Stimulated activated effector memory CD8-positive, alpha-beta T cell treated with anti-CD3 and anti-CD28 coated beads, Interleukin-12 subunit alpha, Interleukin-12 subunit beta, amount 100 ng/mL, for 72 hours (primary cell): Measurements from ENCODE around the gene CIDEA.
A peak's percentile ranks its signal among the peaks of the same experiment; 100 is the strongest.

Source experiments
- ATAC-seq: fragments of 150-1000 bp; cut with Tn5 transposase; 2 replicates; pipeline ENCODE4 v1.10.0; 2021
- DNase-seq, 2 donors: peaks; one replicate each; pipeline ENCODE4 v3.0.0; 2021 to 2022; ENCODE audit warnings: low spot score in 2 of 2
- H3K27ac Mint-ChIP-seq: one replicate; pipeline ENCODE4 v1.8.0; 2022; ENCODE audit warnings: mild to moderate bottlenecking, mixed read lengths
- H3K36me3 Mint-ChIP-seq: one replicate; pipeline ENCODE4 v1.8.0; 2022; ENCODE audit warnings: mild to moderate bottlenecking, mixed read lengths
- H3K4me1 Mint-ChIP-seq: one replicate; pipeline ENCODE4 v1.8.0; 2022; ENCODE audit warnings: mixed read lengths
- H3K4me3 Mint-ChIP-seq: one replicate; pipeline ENCODE4 v1.8.0; 2022; ENCODE audit warnings: mild to moderate bottlenecking, mixed read lengths
- H3K9me3 Mint-ChIP-seq: one replicate; pipeline ENCODE4 v1.8.0; 2022; ENCODE audit warnings: mixed read lengths

CIDEA gene

DNA sequence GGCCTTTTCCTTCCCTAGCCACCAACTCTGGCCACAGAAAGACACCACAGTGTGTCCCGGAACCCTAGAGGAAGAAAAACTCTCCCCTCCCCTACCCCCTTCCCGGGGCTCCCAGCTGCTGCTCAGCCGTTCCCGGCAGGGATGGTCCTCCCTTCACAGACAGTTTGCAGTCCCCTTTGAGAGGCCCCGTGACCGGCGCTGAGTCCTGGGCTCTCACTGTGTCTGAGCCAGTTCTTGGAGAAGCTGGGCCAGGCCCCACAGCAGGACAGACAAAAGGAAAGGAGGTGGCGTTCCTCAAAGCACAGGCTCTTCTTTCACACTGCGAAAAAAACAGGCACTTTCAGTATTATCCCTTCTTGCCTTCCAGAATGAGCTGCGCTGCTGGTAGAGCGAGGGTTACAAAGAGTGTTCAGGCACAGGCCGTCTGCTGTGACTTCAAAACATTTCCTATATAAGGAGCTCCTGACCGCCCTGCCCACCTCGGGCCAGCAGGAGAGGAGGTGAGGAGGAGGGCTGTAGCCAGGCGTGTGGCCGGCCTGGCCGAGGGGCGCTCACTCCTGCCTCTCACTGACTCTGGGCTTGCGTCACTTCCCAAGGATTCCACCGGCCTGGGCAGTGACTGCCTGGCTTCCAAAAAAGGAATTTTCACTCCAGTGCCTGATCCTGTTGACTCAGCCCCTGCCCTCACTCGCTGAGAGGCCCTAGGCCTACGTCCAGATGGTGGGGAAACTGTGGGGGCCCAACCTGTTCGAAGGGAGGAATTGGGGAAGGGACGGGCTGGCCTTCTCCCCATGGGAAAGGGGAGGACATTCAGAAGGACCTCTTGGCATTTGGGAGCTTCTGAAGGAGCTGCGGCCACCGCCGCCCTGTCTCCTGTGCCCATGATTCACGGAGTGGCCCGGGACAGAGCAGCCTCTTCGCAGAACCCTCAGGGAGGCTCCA lies 24.9 kb downstream of the CIDEA start:
- no peaks in the 10 kb centered on the region for H3K4me1 Mint-ChIP-seq
- no peak overlapping the region for H3K27ac Mint-ChIP-seq
- DNase-seq: no peak
- H3K36me3 Mint-ChIP-seq: no peaks in the 10 kb centered on the region
- H3K4me3 Mint-ChIP-seq: no peak overlapping the region
- no peak for ATAC-seq
- no peaks in the 10 kb centered on the region for H3K9me3 Mint-ChIP-seq

DNA sequence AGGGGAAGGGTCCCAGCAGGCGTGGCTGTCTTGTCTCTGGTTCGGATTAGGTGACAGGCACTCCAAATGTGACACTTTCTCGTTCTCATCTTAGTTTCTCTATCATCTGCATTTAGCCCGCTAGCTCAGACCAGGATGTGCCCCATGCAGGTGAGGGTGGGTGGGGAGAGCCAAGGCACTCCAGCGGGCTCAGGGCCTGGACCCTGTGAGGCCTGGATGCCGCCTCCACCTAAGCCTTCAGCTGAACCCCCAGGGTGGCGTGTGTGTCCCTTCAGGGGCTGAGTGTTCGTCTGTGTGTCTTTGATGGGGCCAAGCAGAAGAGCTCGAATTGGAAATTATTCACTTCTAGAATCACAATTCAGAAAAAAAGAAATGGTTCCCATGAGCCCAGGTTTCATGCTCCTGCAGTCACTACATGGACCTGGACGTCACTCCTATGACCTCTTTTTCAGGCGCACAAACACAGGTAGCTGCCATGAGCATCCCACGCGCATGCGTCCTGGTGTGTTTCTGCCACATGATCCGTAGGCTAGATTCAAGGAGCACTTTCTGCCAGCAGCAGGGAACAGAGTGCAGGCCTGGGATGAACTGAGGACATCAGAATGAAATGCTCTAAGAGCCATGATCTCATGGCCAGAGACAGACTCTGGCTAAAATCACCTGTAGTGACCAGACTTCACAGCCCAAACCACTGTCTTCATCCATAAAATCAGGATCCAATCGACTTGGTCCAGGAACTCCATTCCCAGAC lies 25.8 kb downstream of the CIDEA start:
- Mint-ChIP-seq H3K36me3 (no peaks in the 10 kb centered on the region), H3K27ac (no peak overlapping the region), H3K9me3 (no peaks in the 10 kb centered on the region), H3K4me1 (no peaks in the 10 kb centered on the region), H3K4me3 (no peak overlapping the region)
- ATAC-seq (no peak), DNase-seq (no peak)

DNA sequence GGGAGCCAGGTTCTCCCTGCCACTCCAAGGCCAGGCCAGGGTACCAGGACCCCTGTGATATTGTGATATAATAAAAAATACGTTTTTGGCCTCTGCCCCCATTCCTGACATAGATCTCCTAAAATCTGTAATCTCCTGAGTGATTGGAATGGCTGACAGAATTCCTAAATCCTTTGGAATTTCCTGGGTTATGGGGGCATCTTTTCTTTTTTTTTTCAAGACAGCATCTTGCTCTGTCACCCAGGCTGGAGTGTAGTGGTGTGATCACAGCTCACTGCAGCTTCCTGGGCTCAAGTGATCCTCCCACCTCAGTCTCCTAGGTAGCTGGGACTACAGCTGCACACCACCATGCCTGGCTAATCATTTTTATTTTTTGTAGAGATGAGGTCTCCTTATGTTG lies 27.7 kb downstream of the CIDEA start:
- H3K4me3 Mint-ChIP-seq: no peak overlapping the region
- no peaks in the 10 kb centered on the region for H3K9me3 Mint-ChIP-seq
- H3K4me1 Mint-ChIP-seq: no peaks in the 10 kb centered on the region
- no peaks in the 10 kb centered on the region for H3K36me3 Mint-ChIP-seq
- ATAC-seq (no peak), DNase-seq (no peak)
- no peak overlapping the region for H3K27ac Mint-ChIP-seq

DNA sequence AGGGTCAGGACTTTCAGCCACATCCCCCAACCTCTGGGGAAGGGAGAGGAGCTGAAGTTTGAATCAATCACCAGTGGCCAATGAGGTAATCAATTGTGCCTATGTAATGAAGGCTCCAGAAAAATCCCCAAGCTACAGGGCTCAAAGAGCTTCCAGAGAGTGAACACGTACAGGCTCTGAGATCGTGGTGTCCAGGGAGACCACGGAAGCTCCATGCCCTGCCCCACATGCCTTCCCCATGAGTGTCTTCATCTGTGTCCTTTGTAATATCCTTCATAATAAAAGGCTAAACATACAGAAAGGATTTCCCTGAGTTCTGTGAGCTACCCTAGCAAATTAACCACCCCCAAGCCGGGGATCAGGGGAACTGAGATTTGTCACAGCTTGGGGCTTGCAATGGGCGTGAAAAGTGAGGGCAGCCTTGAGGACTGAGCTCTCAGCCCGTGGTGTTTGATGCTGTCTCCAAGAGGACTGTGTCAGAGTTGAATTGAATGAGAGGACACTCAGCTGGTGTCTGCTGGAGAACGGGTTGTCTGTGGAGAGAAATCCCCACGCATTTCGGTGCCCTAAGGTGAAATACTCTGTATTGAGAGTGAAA lies 28.4 kb downstream of the CIDEA start:
- Mint-ChIP-seq H3K9me3 (no peaks in the 10 kb centered on the region), H3K4me3 (no peak overlapping the region), H3K27ac (no peak overlapping the region), H3K36me3 (no peaks in the 10 kb centered on the region), H3K4me1 (no peaks in the 10 kb centered on the region)
- no peak for ATAC-seq
- no peak for DNase-seq

DNA sequence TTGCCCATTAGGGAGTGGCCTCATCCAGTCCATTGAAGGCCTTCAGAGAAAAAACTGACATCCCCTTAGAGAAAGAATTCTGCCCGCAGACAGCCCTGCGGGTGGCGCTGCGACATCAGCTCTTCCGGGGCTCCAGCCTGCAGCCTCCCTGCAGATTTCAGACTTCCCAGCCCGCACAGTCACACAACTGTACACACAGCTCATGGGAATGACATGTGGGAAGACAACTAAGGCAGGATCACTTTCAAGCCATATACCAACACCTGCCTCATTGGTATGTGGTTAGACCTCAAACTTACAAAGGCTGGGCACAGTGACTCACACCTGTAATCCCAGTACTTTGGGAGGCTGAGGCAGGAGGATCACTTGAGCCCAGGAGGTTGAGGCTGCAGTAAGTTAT lies 29.1 kb downstream of the CIDEA start:
- H3K27ac Mint-ChIP-seq: no peak overlapping the region
- H3K9me3 Mint-ChIP-seq: no peaks in the 10 kb centered on the region
- H3K4me1 Mint-ChIP-seq: no peaks in the 10 kb centered on the region
- DNase-seq: no peak
- no peak for ATAC-seq
- no peak overlapping the region for H3K4me3 Mint-ChIP-seq
- no peaks in the 10 kb centered on the region for H3K36me3 Mint-ChIP-seq

DNA sequence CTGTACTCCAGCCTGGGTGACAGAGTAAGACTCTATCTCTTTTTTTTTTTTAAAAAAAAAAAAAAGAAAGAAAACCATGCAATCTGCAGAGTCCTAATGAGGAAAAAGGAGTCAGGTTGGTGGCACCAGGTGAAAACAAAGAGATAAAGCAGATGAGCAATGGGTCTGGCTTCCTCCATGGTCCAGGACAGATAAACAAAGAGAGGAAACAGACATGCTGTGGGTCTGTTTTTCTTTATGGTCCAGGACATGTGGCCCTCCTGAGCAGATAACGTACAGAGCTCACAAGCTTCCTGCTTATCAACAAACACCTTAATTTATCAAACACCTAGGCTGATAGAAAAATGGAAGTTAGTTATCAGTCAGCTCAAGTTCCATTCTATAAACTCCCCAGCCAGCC lies 29.5 kb downstream of the CIDEA start:
- Mint-ChIP-seq H3K9me3 (no peaks in the 10 kb centered on the region), H3K27ac (no peak overlapping the region), H3K36me3 (no peaks in the 10 kb centered on the region), H3K4me1 (no peaks in the 10 kb centered on the region), H3K4me3 (no peak overlapping the region)
- no peak for DNase-seq
- no peak for ATAC-seq

DNA sequence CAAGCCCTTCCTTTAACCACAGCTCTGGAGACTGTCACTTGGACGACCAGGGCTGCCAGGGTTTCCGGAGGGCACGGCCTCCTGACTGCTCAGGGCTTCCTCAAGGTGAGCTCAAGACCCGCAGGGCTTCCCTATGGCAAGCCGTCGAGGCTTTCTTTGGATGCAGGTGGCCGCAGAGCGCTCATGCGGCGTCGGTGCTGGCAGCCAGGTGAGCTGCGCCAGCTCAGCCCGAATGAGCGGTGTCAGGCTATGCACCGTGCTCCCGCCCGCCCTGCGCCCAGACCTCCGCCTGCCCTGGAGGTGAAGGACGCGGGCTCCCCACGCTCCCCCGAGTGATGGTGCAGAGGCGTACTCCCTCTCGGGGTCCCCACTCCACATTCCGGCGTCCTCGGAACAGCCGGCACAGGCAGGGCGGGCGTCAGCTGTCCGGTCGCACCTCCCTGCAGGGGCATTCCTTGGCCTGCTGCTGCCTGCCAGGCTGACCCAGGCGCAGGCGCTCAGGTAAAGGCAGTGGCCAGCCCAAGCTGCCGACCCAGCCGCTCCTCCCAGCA lies 33.0 kb downstream of the CIDEA start:
- H3K27ac Mint-ChIP-seq: no peak overlapping the region
- H3K36me3 Mint-ChIP-seq: no peaks in the 10 kb centered on the region
- no peak overlapping the region for H3K4me3 Mint-ChIP-seq
- ATAC-seq: no peak
- H3K9me3 Mint-ChIP-seq: no peaks in the 10 kb centered on the region
- no peaks in the 10 kb centered on the region for H3K4me1 Mint-ChIP-seq
- no peak for DNase-seq

DNA sequence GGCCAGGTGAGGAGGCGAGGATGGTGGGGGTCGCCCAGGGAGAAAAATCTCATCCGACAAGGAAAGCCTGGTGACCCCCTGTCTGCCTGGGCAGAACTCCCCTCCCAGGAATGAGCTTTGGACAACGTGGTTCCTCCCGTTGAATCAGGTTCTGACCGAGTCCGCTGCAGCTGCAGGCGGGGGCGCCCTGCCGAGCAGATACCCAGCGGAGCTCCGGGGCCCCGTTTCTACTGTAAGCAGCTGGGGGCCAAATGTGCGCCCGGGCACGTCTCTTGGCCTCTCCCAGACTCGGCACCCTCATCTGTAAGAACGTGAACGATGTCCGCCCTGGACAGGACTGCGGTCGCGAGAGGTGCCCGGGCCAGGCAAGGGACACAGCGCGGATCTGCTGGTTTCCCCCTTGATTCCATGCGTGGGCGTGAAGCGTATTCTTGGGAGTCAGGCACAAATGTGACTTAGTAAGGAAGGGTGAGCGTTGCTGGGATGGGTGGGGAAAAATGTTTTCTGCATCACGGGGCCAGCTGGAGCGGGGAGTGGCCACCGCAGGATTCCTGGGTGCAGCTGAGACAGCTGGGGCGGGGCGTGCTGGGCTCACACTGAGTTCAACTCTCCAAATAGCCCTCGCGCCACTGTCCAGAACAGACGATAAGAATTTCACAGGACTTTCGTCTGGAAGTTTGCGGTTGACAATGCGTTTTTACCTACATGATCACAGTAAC lies 33.7 kb downstream of the CIDEA start:
- Mint-ChIP-seq H3K4me1 (no peaks in the 10 kb centered on the region), H3K4me3 (no peak overlapping the region), H3K27ac (no peak overlapping the region), H3K36me3 (no peaks in the 10 kb centered on the region), H3K9me3 (no peaks in the 10 kb centered on the region)
- DNase-seq (no peak), ATAC-seq (peak; percentile 7)

DNA sequence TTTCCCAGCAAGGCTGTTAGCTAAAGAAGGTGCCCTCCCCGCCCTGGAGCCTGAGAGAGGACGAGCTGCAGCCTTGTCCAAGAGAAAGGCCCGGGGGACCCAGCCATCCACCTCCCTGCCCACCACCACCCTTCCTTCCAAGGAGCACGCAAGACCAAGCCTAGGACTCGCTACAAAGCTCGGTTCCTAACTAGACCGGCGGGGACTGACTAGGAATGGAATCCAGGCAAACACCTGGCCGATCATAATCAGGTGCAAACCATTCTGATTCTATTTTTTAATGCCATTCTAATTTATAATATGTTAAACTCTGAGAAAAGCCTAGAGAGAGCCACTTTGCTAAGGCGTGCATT lies 34.2 kb downstream of the CIDEA start:
- H3K9me3 Mint-ChIP-seq: no peaks in the 10 kb centered on the region
- DNase-seq: no peak

DNA sequence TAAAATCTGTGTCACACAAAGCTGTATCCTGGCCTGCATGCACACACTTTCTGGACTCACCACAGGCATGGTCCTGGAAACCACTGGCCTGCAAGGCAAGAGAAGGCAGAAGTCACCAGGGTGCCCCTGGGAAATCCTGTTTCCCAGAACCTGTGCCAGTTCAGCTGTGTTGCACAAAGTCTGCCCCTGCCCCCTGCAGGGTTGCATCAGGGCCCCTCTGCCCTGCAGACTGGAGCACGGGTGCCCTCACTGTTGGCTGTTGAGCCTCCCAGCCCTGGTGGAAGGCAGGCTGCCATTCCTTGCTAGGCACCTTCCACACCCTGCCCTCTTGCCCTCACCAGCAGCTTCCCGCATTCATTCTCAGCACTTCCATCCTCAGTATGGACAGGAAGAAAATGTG lies 35.9 kb downstream of the CIDEA start:
- no peak for DNase-seq
- Mint-ChIP-seq H3K9me3 (no peaks in the 10 kb centered on the region), H3K27ac (no peak overlapping the region)

More for the DNA sequence above, 34.2 kb downstream of the CIDEA start:
- Mint-ChIP-seq H3K4me1 (no peaks in the 10 kb centered on the region), H3K4me3 (no peak overlapping the region), H3K36me3 (no peaks in the 10 kb centered on the region), H3K27ac (no peak overlapping the region)
- ATAC-seq: no peak

DNA sequence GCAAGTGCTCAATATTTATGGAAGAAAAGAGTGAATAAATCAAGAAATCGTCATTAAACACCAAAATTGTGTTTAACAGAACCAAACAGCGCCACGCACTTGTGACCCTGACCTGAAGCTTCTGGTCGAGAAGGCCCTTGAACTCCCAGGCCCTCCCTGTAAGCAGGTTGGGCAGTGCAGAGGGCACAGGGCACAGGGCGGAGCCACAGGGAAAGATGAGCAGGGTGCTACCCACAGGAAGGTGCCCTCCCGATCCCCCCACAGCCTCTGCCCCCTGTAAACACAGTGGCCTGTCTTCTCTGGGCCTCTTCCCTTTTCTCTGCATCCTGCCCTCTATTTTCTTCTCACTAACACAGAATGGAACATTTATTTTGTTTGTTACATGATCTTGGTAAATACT lies 37.0 kb downstream of the CIDEA start:
- no peak overlapping the region for H3K27ac Mint-ChIP-seq
- DNase-seq: no peak
- no peak overlapping the region for H3K4me3 Mint-ChIP-seq
- no peaks in the 10 kb centered on the region for H3K9me3 Mint-ChIP-seq
- H3K4me1 Mint-ChIP-seq: no peaks in the 10 kb centered on the region
- no peak for ATAC-seq
- no peaks in the 10 kb centered on the region for H3K36me3 Mint-ChIP-seq

More for the DNA sequence above, 35.9 kb downstream of the CIDEA start:
- no peaks in the 10 kb centered on the region for H3K4me1 Mint-ChIP-seq
- no peaks in the 10 kb centered on the region for H3K36me3 Mint-ChIP-seq
- no peak overlapping the region for H3K4me3 Mint-ChIP-seq
- ATAC-seq: no peak

DNA sequence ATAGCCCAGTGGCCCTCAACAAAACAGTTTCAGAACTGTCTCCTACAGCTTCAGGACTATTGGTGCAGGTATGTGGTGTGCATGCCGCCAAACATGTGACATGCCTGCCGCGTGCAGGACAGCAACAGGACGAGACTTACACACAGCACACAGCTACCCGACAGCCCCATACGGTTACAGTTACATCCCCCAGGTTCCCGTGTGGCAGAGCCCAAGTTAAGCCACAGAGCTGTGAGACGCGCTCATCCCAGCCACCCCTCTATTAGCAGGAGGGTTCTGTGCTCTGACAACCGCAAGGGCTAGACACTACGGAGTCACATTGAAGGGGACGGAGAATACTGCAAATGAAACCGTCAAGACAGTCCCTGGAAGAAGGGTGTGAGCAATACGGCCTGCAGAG lies 37.5 kb downstream of the CIDEA start:
- no peaks in the 10 kb centered on the region for H3K36me3 Mint-ChIP-seq
- H3K27ac Mint-ChIP-seq: no peak overlapping the region
- H3K4me1 Mint-ChIP-seq: no peaks in the 10 kb centered on the region
- no peak overlapping the region for H3K4me3 Mint-ChIP-seq
- ATAC-seq (no peak), DNase-seq (no peak)
- H3K9me3 Mint-ChIP-seq: no peaks in the 10 kb centered on the region

DNA sequence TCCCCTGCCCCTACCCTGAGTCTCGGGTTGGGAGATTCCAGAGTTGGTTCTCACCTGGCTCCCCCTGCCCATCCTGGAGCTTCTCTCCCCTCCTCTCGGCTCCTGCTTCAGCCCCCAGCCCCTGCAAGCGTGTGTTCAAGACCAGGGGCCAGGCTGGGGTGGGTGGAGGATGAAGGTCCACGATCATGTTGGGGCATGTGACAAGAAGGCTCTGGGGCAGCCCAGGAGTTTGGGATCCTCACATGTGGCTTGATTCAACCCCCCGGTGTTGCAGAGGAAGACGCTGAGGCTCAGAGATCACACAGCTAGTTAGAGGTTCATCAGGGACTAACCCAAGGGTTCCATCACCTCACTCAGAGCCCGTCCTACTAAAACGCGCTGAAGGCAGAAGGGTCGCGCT lies 39.7 kb downstream of the CIDEA start:
- Mint-ChIP-seq H3K9me3 (no peaks in the 10 kb centered on the region), H3K36me3 (no peaks in the 10 kb centered on the region)

DNA sequence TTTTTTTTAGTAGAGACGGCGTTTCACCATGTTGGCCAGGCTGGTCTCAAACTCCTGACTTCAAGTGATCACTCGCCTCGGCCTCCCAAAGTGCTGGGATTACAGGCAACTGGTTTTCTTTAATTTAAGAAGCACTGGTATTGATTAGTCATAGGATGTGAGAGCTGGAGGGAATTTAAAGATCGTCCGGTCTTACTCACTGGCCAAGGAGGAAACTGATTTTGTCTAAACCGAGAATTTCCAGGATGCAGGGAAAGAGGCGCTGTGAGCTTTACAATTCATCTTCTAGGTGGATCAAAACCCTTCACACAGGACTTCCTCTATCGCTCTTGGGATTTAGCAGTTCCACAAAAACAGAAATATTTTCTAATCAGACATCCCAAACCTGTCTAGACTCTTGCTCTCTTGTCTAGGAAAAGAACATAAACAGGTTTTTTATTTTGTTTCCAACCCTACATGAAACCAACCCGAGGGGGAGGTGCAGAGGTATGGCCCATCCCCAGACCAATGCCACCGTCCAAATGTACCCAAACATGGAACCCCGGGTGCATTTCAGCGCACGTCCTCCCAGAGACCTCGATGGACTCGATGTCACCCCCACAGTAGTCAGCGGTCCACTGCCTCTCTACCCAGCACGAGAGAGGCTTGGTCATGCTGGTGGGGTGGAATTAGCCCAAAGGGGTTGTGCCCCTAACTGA lies 41.4 kb downstream of the CIDEA start:
- DNase-seq (no peak), ATAC-seq (no peak)
- Mint-ChIP-seq H3K4me1 (no peaks in the 10 kb centered on the region), H3K27ac (no peak overlapping the region), H3K36me3 (no peaks in the 10 kb centered on the region), H3K4me3 (no peak overlapping the region), H3K9me3 (no peaks in the 10 kb centered on the region)

More for the DNA sequence above, 39.7 kb downstream of the CIDEA start:
- H3K4me3 Mint-ChIP-seq: no peak overlapping the region
- H3K27ac Mint-ChIP-seq: no peak overlapping the region
- no peak for DNase-seq
- no peak for ATAC-seq
- no peaks in the 10 kb centered on the region for H3K4me1 Mint-ChIP-seq

DNA sequence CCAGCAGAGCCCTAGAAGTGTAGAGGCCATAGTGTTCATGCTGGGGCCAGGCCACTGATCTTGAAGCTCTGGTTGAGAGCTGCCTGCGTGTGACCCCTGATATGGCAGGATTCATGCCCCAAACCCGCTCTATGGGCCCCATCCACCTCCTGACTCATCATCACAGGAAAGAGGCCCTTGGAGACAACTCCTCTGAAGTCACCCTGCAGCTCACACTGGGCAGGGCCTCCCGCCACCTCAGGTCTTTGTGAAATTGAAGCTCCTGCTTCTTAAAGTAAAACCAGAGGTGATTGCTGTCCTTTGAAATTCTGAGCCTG lies 41.9 kb downstream of the CIDEA start:
- H3K4me3 Mint-ChIP-seq: no peak overlapping the region
- H3K27ac Mint-ChIP-seq: no peak overlapping the region
- ATAC-seq: peak; percentile 39
- H3K4me1 Mint-ChIP-seq: no peaks in the 10 kb centered on the region
- DNase-seq: no peak
- no peaks in the 10 kb centered on the region for H3K9me3 Mint-ChIP-seq
- no peaks in the 10 kb centered on the region for H3K36me3 Mint-ChIP-seq
